Right lobe of liver (tissue), 6 donors: ENCODE results near the gene TMED7. TPM values are rescaled to one million over a fixed set of nuclear protein-coding genes. Genes with fewer than 3 reads are reported as not detected.
A peak's percentile ranks its signal among the peaks of the same experiment; 100 is the strongest.

Experiments
- ATAC-seq, 4 donors: fragments of 200-7000 bp; cut with Tn5 transposase; one replicate each; pipeline ENCODE4 v1.9.1; 2020; ENCODE audit warnings: mild to moderate bottlenecking in 4 of 4, moderate library complexity in 4 of 4
- DNase-seq, 3 donors: peaks; one replicate each; pipeline ENCODE4 v3.0.0-alpha.2; 2020
- H3K27ac ChIP-seq, 3 donors: fragments of 200-600 bp; one replicate each; pipeline ENCODE4 v1.8.0; 2022
- H3K27me3 ChIP-seq, 2 donors: fragments of 200-600 bp; one replicate each; pipeline ENCODE4 v1.8.0; 2022
- H3K36me3 ChIP-seq, 4 donors: fragments of 200-600 bp; sonication (generic) in 1 of 4; one replicate each; pipeline versions ENCODE4 v1.5.1 to v1.8.0; 2017 to 2022; ENCODE audit warnings: control low read depth in 1 of 4
- H3K4me1 ChIP-seq, 4 donors: fragments of 200-600 bp; sonication (generic) in 1 of 4; one replicate each; pipeline versions ENCODE4 v1.5.1 to v1.8.0; 2017 to 2022; ENCODE audit warnings: control low read depth in 1 of 4
- H3K4me3 ChIP-seq, 3 donors: fragments of 200-600 bp; one replicate each; pipeline ENCODE4 v1.8.0; 2022
- H3K9me3 ChIP-seq, 4 donors: fragments of 200-600 bp; sonication (generic) in 1 of 4; one replicate each; pipeline versions ENCODE4 v1.5.1 to v1.8.0; 2017 to 2022; ENCODE audit warnings: control low read depth in 1 of 4
- CTCF ChIP-seq, 4 donors: fragments of 200-600 bp in 3 of 4; fragments of 450-650 bp in 1 of 4; IDR thresholded peaks; one replicate each; pipeline versions ENCODE4 v1.5.1 to v1.8.0; 2016 to 2022; ENCODE audit warnings: antibody characterized with exemption in 4 of 4, mild to moderate bottlenecking in 2 of 4
- POLR2A ChIP-seq: fragments of 450-650 bp; IDR thresholded peaks from one replicate; pipeline ENCODE4 v1.6.1; 2017; ENCODE audit warnings: antibody characterized with exemption, mild to moderate bottlenecking
- WGBS: methylation state at CpG from one replicate; pipeline ENCODE4 v1.1.6; 2018; ENCODE audit warnings: low coverage, low lambda C conversion rate; ENCODE audit not compliant: insufficient coverage; ENCODE audit errors: missing lambda C conversion rate; 5-methylcytosine and 5-hydroxymethylcytosine counted together
- intact Hi-C, 2 donors: fragments of 100-400 bp; cut with DNase I; formaldehyde crosslinking; loops; one replicate each; pipeline versions ENCODE4 v1.11.2 to v1.14.1; 2022
- total RNA-seq, 6 experiments: library from RNA; depleted of rRNA in 2 of 6; stranded (reverse); fragments of >200 nt in 2 of 6; fragmentation: NEBNext Ultra II Directional in 3 of 6; extraction: Animal tissue kit (Norgen Biotek cat#: 25700) in 3 of 6; gene quantifications; one replicate each; pipeline versions ENCODE4 v1.1.0 to v1.2.4, GENCODE V29; 2016 to 2023
- donor health status: DM: no; HTN: yes; CAD: no.
- donor health status: DM: no; HTN: no; CAD: no.
- donor health status: DM: no; HTN: no; CAD: no.
- donor health status: DM: no; HTN: yes; CAD: no.
- donor health status: DM: no; HTN: yes; CAD: no.

TMED7 gene
- total RNA-seq, 6 experiments from 2014 or later = 69.8 to 103 (median 91.7) TPM

- intact Hi-C loops = no loop called here
- peak; percentile 86 to 91 (median 87) for DNase-seq
- Histone ChIP-seq H3K27me3 (no peaks in the 10 kb centered on the region), H3K9me3 (no peaks in the 10 kb centered on the region), H3K36me3 (no peaks in the 10 kb centered on the region), H3K4me1 (peaks cover 0 to 11% (median 0%) of the 10 kb centered on the region in 4 donors), H3K27ac (peak overlapping the region; percentile 56 to 95 (median 85)), H3K4me3 (peak overlapping the region; percentile 13 to 50 (median 48))
- ATAC-seq = peak; percentile 95 to 98 (median 97)
- 0% methylated on average over 8 of the region's 8 CpGs for WGBS
- TF ChIP-seq POLR2A (no peak), CTCF (IDR thresholded peaks at IDR 0.05) (peak; percentile 91 to 96 (median 94))
Measured at GRCh38 chr5:115634343-115635132, 8.7 kb upstream of the TMED7 start.

- H3K4me1 ChIP-seq = peaks cover 0 to 3% (median 0%) of the 10 kb centered on the region in 4 donors
- intact Hi-C loops = loop anchor here in 1 of 2 donors (10.0 kb wide), 1 partner anchor 205 kb away; no protein-coding TSS in a partner anchor
- DNase-seq (no peak), ATAC-seq (no peak)
- TF ChIP-seq CTCF (IDR thresholded peaks at IDR 0.05) (no peak), POLR2A (no peak)
- no peak overlapping the region for H3K27ac ChIP-seq
- no peak overlapping the region for H3K4me3 ChIP-seq
- no peaks in the 10 kb centered on the region for H3K9me3 ChIP-seq
- WGBS = 93% methylated on average over 1 of the region's 1 CpG
- no peaks in the 10 kb centered on the region for H3K27me3 ChIP-seq
- H3K36me3 ChIP-seq = no peaks in the 10 kb centered on the region
Measured at GRCh38 chr5:115629903-115630302, 4.1 kb upstream of the TMED7 start.

- H3K9me3 ChIP-seq = no peaks in the 10 kb centered on the region
- no peaks in the 10 kb centered on the region for H3K27me3 ChIP-seq
- WGBS = 87% methylated on average over 5 of the region's 5 CpGs
- DNase-seq (no peak), ATAC-seq (no peak)
- intact Hi-C loops = loop anchor here in 1 of 2 donors (10.0 kb wide), 1 partner anchor 207 kb away; no protein-coding TSS in a partner anchor
- H3K4me1 ChIP-seq = peaks cover 0 to 21% (median 6%) of the 10 kb centered on the region in 4 donors
- TF ChIP-seq CTCF (IDR thresholded peaks at IDR 0.05) (no peak), POLR2A (no peak)
- no peak overlapping the region for H3K27ac ChIP-seq
- H3K36me3 ChIP-seq = no peaks in the 10 kb centered on the region
- no peak overlapping the region for H3K4me3 ChIP-seq
Measured at GRCh38 chr5:115627295-115627865, 1.5 kb upstream of the TMED7 start.

GRCh38 chr5:115626445-115626823 is 598 bp upstream of the TMED7 start:
- Histone ChIP-seq H3K9me3 (no peaks in the 10 kb centered on the region), H3K36me3 (no peaks in the 10 kb centered on the region), H3K27ac (peak overlapping the region; percentile 65 to 82 (median 81)), H3K27me3 (no peaks in the 10 kb centered on the region), H3K4me1 (peaks cover 0 to 22% (median 6%) of the 10 kb centered on the region in 4 donors), H3K4me3 (peak overlapping the region; percentile 42 to 90 (median 86))
- ATAC-seq = peak; percentile 26 to 54 (median 44)
- DNase-seq = no peak
- 0% methylated on average over 9 of the region's 9 CpGs for WGBS
- intact Hi-C loops = loop anchor here in 1 of 2 donors (10.0 kb wide), 1 partner anchor 208 kb away; no protein-coding TSS in a partner anchor
- TF ChIP-seq POLR2A = no peak
- no peak for TF ChIP-seq CTCF (IDR thresholded peaks at IDR 0.05)
